ENCODE measurements around the gene SH3BP5.
A peak's percentile ranks its signal among the peaks of the same experiment; 100 is the strongest.

GRCh38 chr3:15331606-15332404 is 581 bp downstream of the SH3BP5 start:
- no peak for TF ChIP-seq CTCF (IDR thresholded peaks at IDR 0.05)
- TF ChIP-seq POLR2A (IDR thresholded peaks at IDR 0.05), result peak in 1 of 2 donors; percentile 46

All from tibial nerve (tissue), 3 donors.